Measurements from ENCODE around the gene SLAMF9.

SLAMF9 gene

GRCh38 chr1:159921700-159922504, 32.1 kb downstream of the SLAMF9 start:
- no peak for TF ChIP-seq CTCF (IDR thresholded peaks at IDR 0.05; ENCODE audit: borderline replicate concordance, control extremely low read depth, extremely low read depth, insufficient read depth, missing control alignments)
- DNase-seq (ENCODE audit: low spot score), result no peak
- in situ Hi-C loops (cut with MboI; ENCODE audit: low sequenced_read_pairs, unreplicated experiment), result no loop called here

GRCh38 chr1:159921251-159921650, 32.8 kb downstream of the SLAMF9 start:
- peak; percentile 77 for DNase-seq (ENCODE audit: low spot score)
- TF ChIP-seq CTCF (IDR thresholded peaks at IDR 0.05; ENCODE audit: borderline replicate concordance, control extremely low read depth, extremely low read depth, insufficient read depth, missing control alignments), result no peak
- in situ Hi-C loops (cut with MboI; ENCODE audit: low sequenced_read_pairs, unreplicated experiment), result no loop called here

DNA sequence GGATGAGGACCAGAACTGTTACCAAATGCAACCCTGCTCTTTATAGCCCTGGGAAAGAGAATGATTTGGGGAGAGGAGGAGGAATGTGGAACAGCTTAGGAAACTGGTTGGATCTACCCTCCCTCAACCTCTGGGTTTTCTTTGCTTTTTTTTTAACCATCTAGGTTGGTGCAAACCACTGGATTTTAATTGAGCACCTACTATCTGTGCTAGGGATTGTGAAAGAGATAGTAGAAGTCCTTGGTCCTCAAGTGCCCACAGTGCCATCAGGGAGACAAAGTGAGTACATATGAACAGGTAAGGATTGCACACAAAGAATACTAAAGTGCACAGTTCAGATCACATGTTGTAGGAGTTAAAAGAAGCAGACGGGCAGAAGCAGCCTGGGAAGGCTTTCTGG, 33.4 kb downstream of the SLAMF9 start:
- in situ Hi-C loops (cut with MboI; ENCODE audit: low sequenced_read_pairs, unreplicated experiment), result no loop called here
- TF ChIP-seq CTCF (IDR thresholded peaks at IDR 0.05; ENCODE audit: borderline replicate concordance, control extremely low read depth, extremely low read depth, insufficient read depth, missing control alignments), result no peak
- no peak for DNase-seq (ENCODE audit: low spot score)

GRCh38 chr1:159920202-159920601, 33.8 kb downstream of the SLAMF9 start:
- DNase-seq (ENCODE audit: low spot score), result no peak
- in situ Hi-C loops (cut with MboI; ENCODE audit: low sequenced_read_pairs, unreplicated experiment), result no loop called here
- TF ChIP-seq CTCF (IDR thresholded peaks at IDR 0.05; ENCODE audit: borderline replicate concordance, control extremely low read depth, extremely low read depth, insufficient read depth, missing control alignments), result no peak

- no peak for TF ChIP-seq CTCF (IDR thresholded peaks at IDR 0.05; ENCODE audit: borderline replicate concordance, control extremely low read depth, extremely low read depth, insufficient read depth, missing control alignments)
- DNase-seq (ENCODE audit: low spot score), result no peak
- in situ Hi-C loops (cut with MboI; ENCODE audit: low sequenced_read_pairs, unreplicated experiment), result no loop called here
Observed at GRCh38 chr1:159919236-159919865, 34.7 kb downstream of the SLAMF9 start.

DNA sequence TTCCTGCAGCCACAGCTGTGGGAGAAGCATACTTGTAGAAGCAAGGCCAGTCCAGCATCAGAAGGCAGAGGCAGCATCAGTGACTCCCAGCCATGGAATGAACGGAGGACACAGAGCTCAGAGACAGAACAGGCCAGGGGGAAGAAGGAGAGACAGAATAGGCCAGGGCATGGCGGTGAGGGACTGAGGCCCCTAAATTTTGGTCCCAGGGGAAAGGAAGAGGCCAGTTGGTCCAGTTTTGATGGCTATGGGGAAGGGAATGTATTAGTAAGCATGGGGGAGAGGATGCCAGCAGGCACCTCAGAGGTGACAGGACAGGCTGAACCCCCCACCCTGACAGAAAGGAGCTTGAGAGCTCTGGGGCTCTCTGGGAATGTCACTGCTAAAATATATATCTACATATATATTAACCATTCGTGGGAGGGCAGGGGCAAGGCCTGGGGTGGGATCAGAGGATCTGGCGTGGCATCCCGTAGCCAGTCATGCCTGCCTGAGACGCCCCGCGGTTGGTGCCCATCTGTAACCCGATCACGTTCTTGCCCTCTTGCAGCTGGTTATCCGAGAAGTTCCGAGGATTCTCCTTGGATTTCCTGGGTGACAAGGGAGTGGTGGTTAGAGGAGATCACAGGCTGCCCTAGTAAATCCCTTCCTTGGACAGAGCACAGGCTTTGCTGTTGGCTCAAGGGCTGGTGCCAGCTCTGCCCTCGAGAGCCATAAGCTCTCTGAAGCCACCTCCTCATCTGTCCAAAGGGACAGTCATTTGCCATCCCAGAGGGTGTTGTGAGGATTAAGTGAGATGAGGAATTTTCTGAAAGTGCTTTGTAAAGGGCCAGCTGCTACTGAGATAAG, 35.5 kb downstream of the SLAMF9 start:
- no peak for TF ChIP-seq CTCF (IDR thresholded peaks at IDR 0.05; ENCODE audit: borderline replicate concordance, control extremely low read depth, extremely low read depth, insufficient read depth, missing control alignments)
- in situ Hi-C loops (cut with MboI; ENCODE audit: low sequenced_read_pairs, unreplicated experiment), result no loop called here
- DNase-seq (ENCODE audit: low spot score), result no peak

Measured in GM13976 (cell line).